Endodermal cell (in vitro differentiated cells): ENCODE results near the gene ARL6IP1. TPM values are rescaled to one million over a fixed set of nuclear protein-coding genes. Genes with fewer than 3 reads are reported as not detected.
"Not testable (repeated sequence)": the region's sequence is repeated elsewhere in the genome, so short reads cannot be mapped to it uniquely, and the experiment has no call there.

Source experiments
- DNase-seq: peaks from one replicate; pipeline ENCODE4 v3.0.0-alpha.2; 2017
- H3K27ac ChIP-seq: 2 replicates; pipeline ENCODE4 v1.5.1; 2013; ENCODE audit warnings: mild to moderate bottlenecking, low read depth, low read length, moderate library complexity
- H3K27me3 ChIP-seq: 2 replicates; pipeline ENCODE4 v1.6.1; 2013; ENCODE audit warnings: mild to moderate bottlenecking, low read length, moderate library complexity; ENCODE audit not compliant: insufficient read depth, control insufficient read depth, poor library complexity, severe bottlenecking
- H3K36me3 ChIP-seq: 2 replicates; pipeline ENCODE4 v1.7.0; 2013; ENCODE audit warnings: mild to moderate bottlenecking, low read length, moderate library complexity; ENCODE audit not compliant: control insufficient read depth, insufficient read depth
- H3K4me1 ChIP-seq: one replicate; pipeline ENCODE4 v1.7.0; 2013; ENCODE audit warnings: low read length; ENCODE audit not compliant: control insufficient read depth, insufficient read depth
- H3K4me3 ChIP-seq: 2 replicates; pipeline ENCODE4 v1.5.1; 2013; ENCODE audit warnings: mild to moderate bottlenecking, low read length, moderate library complexity
- H3K9ac ChIP-seq: 2 replicates; pipeline ENCODE4 v1.6.1; 2013; ENCODE audit warnings: mild to moderate bottlenecking, low read length, moderate library complexity; ENCODE audit not compliant: poor library complexity, severe bottlenecking; ENCODE audit errors: extremely low read depth
- H3K9me3 ChIP-seq: 2 replicates; pipeline ENCODE4 v1.6.1; 2013; ENCODE audit warnings: mild to moderate bottlenecking, low read length, moderate library complexity; ENCODE audit not compliant: control insufficient read depth
- H3K27ac Mint-ChIP-seq: 2 replicates; pipeline ENCODE4 v1.8.0; 2020; ENCODE audit warnings: mixed read lengths
- H3K27me3 Mint-ChIP-seq: 2 replicates; pipeline ENCODE4 v1.8.0; 2021; ENCODE audit warnings: mild to moderate bottlenecking, mixed read lengths; ENCODE audit not compliant: insufficient read depth
- H3K36me3 Mint-ChIP-seq: 2 replicates; pipeline ENCODE4 v1.8.0; 2020; ENCODE audit warnings: low read depth, mixed read lengths
- H3K4me1 Mint-ChIP-seq: 2 replicates; pipeline ENCODE4 v1.8.0; 2020; ENCODE audit warnings: mixed read lengths
- H3K4me3 Mint-ChIP-seq: 2 replicates; pipeline ENCODE4 v1.8.0; 2020; ENCODE audit warnings: mild to moderate bottlenecking, moderate library complexity, mixed read lengths
- H3K9me3 Mint-ChIP-seq: 2 replicates; pipeline ENCODE4 v1.8.0; 2020; ENCODE audit warnings: mild to moderate bottlenecking, mixed read lengths
- WGBS, 2 experiments: methylation state at CpG; one replicate each; pipeline versions ENCODE4 v1.1.5 to v1.1.7; 2013; ENCODE audit warnings: missing lambda C conversion rate in 2 of 2, mixed read lengths in 1 of 2; ENCODE audit not compliant: insufficient coverage in 1 of 2, insufficient read length in 1 of 2; 5-methylcytosine and 5-hydroxymethylcytosine counted together
- total RNA-seq, 2 donors: library from RNA; stranded (reverse); fragmentation: NEBNext Ultra II Directional in 1 of 2; extraction: Animal tissue kit (Norgen Biotek cat#: 25700) in 1 of 2; gene quantifications; 2 replicates in 1 of 2; 3 replicates in 1 of 2; pipeline ENCODE4 v1.2.1, GENCODE V29; 2021
- TF ChIP-seq, protein P1 (sequence below): fragments of 200-600 bp; sonication (generic); conservative IDR thresholded peaks from 2 replicates; pipeline ENCODE4 v1.5.0; 2021; ENCODE audit warnings: antibody characterized with exemption, mild to moderate bottlenecking

Gene ARL6IP1
- total RNA-seq, 2 donors from 2014 or later: 331 to 334 TPM

DNA sequence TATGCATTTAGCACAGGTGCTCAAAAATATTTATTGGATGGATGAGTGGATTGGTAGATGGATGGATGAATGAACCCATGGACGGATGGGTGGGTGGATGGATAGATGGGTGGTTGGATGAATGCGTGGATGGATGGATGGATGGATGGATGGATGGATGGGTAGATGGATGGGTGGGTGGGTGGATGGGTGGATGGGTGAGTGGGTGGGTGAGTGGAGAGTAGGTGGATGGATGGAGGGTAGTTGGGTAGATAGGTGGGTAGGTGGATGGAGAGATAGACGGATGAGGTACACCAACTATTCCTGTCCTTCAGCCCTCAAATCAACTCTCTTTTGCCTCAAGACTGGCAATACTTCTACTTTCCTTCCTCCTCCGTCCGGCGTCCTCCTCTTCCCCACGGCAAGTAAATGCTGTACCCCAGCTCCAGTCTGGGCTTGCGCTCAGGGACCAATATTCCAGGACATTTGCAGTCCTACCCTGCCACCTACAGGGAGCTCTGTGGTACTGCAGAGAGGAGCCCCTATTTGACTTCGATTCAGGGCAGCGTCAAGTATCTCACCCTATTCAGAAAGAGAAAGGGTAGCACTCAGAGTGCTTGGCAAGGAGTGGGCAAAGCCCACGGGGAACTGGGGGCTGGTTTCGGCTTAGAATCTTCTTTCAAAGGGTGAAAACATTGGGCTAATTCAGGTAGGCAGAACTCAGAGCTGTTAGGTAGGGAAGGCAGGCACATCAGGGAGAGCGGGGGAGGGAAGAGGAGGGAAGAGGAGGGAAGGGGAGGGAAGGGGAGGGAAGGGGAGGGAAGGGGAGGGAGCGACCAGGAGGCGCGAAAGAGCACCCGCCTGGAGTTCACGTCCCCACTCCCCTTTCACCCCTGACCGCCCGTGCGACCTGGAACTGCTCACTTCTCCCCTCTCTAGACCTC, 41.5 kb downstream of the ARL6IP1 start:
- H3K27ac Mint-ChIP-seq: not testable (repeated sequence)

DNA sequence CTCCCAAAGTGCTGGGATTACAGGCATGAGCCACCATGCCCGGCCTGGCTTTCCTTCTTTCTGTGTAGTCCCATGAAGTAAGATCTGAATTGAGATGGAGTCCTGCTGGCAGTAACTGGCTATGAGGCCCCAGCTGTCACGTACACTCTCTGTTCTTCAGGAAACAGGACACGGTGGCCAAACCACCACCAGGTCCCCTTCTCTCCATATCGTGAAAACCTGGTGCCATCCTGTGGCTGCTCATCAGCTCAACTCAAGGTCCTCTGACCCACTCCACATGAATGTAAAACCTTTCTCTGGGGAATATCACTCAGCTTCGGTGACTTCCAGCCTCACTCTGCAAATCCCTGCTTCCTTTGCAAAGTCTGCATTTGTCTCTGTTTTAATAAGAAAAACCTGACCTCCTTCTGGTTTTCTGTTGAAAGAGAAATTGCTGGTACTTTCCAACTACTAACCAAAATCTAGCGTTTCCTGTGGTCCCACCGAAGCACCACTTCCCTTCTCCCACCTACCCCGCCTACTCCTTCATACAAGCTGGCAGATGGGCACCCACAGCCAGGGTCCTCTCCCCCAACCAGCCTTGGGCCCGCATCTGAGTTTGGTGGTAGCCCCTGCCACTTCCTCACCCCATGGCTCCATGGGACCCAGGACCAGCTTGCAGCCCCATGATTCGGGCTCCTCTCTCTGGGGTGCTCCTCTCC, 43.2 kb downstream of the ARL6IP1 start:
- H3K9ac ChIP-seq, DNase-seq, H3K4me1 ChIP-seq, H3K27ac Mint-ChIP-seq, H3K9me3 Mint-ChIP-seq, H3K27me3 ChIP-seq, H3K4me3 ChIP-seq, H3K36me3 ChIP-seq, H3K4me3 Mint-ChIP-seq, H3K36me3 Mint-ChIP-seq, H3K9me3 ChIP-seq, H3K27me3 Mint-ChIP-seq, H3K4me1 Mint-ChIP-seq, H3K27ac ChIP-seq: not testable (repeated sequence)
- no CpG with 5 or more reads among the region's 10 CpGs for WGBS, 2 experiments

More for the DNA sequence above, 41.5 kb downstream of the ARL6IP1 start:
- H3K4me1 Mint-ChIP-seq, H3K36me3 ChIP-seq, H3K27ac ChIP-seq, H3K4me3 ChIP-seq, H3K36me3 Mint-ChIP-seq, H3K9me3 Mint-ChIP-seq, H3K9ac ChIP-seq, H3K27me3 Mint-ChIP-seq, H3K27me3 ChIP-seq, H3K4me3 Mint-ChIP-seq, H3K4me1 ChIP-seq, H3K9me3 ChIP-seq: not testable (repeated sequence)
- TF ChIP-seq, protein P1, sequence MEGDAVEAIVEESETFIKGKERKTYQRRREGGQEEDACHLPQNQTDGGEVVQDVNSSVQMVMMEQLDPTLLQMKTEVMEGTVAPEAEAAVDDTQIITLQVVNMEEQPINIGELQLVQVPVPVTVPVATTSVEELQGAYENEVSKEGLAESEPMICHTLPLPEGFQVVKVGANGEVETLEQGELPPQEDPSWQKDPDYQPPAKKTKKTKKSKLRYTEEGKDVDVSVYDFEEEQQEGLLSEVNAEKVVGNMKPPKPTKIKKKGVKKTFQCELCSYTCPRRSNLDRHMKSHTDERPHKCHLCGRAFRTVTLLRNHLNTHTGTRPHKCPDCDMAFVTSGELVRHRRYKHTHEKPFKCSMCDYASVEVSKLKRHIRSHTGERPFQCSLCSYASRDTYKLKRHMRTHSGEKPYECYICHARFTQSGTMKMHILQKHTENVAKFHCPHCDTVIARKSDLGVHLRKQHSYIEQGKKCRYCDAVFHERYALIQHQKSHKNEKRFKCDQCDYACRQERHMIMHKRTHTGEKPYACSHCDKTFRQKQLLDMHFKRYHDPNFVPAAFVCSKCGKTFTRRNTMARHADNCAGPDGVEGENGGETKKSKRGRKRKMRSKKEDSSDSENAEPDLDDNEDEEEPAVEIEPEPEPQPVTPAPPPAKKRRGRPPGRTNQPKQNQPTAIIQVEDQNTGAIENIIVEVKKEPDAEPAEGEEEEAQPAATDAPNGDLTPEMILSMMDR: peak; percentile 76
- 37% methylated on average over 5 to 11 of the region's 21 CpGs for WGBS, 2 experiments
- DNase-seq: peak; percentile 55

DNA sequence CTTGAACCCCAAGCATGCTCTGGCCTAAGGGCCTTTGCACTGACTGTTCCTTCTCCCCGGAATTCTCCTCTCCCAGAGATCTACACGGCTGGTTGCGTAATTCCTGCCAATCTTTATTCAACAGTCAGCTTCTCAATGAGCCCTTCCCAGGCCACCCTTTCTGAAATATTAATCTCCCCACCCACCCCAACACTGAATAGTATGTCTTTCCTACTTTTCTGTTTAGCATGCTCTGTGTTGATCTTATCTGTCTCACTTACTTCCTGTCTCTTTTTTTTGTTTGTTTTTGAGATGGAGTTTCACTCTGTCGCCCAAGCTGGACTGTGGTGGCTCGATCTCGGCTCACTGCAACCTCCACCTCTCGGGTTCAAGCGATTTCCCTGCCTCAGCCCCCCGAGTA, 44.7 kb downstream of the ARL6IP1 start:
- not testable (repeated sequence) for H3K9me3 ChIP-seq

DNA sequence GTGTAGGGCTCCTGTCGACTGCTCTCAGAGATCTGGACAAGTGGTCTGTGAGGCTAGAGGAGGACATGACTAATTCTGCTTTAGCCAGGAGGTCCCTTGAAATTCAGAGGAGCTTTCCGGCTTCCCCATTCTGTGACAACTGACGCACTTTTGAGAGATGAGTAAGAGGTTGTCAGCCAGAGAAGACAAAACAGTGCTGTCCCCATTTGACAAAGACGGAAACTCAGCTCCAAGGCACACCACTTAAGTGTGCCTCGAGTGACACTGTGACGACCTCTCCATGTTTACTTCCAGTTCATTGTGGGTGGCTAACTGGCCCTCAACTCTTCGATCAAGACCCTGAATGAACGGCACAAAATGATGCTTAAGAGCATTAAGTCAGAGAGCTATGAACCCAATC, 58.5 kb downstream of the ARL6IP1 start:
- not testable (repeated sequence) for H3K27ac Mint-ChIP-seq, DNase-seq, H3K27me3 ChIP-seq, H3K27me3 Mint-ChIP-seq, H3K4me3 ChIP-seq, H3K36me3 Mint-ChIP-seq, H3K4me1 ChIP-seq, H3K4me1 Mint-ChIP-seq, H3K36me3 ChIP-seq, H3K9me3 Mint-ChIP-seq, H3K9me3 ChIP-seq, H3K9ac ChIP-seq, H3K27ac ChIP-seq, H3K4me3 Mint-ChIP-seq
- 73% methylated on average over 2 of the region's 8 CpGs; no CpG with 5 or more reads in 1 of the 2 experiments for WGBS, 2 experiments

More for the DNA sequence above, 44.7 kb downstream of the ARL6IP1 start:
- H3K4me1 Mint-ChIP-seq, H3K36me3 Mint-ChIP-seq, DNase-seq, H3K9me3 Mint-ChIP-seq, H3K4me1 ChIP-seq, H3K27me3 Mint-ChIP-seq, H3K27ac ChIP-seq, H3K27me3 ChIP-seq, H3K4me3 Mint-ChIP-seq, H3K4me3 ChIP-seq, H3K9ac ChIP-seq, H3K36me3 ChIP-seq, H3K27ac Mint-ChIP-seq: not testable (repeated sequence)
- 92% methylated on average over 5 to 9 of the region's 9 CpGs for WGBS, 2 experiments

Other genes starting within 250 kb of the ARL6IP1 start
- gene NOMO2, start 239.5 kb downstream of the ARL6IP1 start, total RNA-seq: 100 to 1,000 TPM; 121 to 141 TPM
- 1,000 to 10,000 TPM; 1,367 to 1,664 TPM for gene RPS15A, start 11.2 kb downstream of the ARL6IP1 start, total RNA-seq
- 100 to 1,000 TPM; 100 to 113 TPM for gene SMG1, start 124.9 kb upstream of the ARL6IP1 start, total RNA-seq
- 10 to 100 TPM; 14.9 to 16.6 TPM for gene TMC7, start 182.4 kb upstream of the ARL6IP1 start, total RNA-seq